CD4-positive, alpha-beta memory T cell (primary cell): ENCODE data around the gene GRIK4. TPM values are rescaled to one million over a fixed set of nuclear protein-coding genes. Genes with fewer than 3 reads are reported as not detected.

ENCODE experiments used
- CTCF ChIA-PET: fragments of 350-600 bp; sonication (Branson Sonifier 250); formaldehyde crosslinking; loops from one replicate; lab custom pipeline; 2021; ENCODE audit warnings: inconsistent platforms; ENCODE audit not compliant: partially characterized antibody; lab: Charles Lee
- POLR2A ChIA-PET: fragments of 350-600 bp; sonication (Branson Sonifier 250); formaldehyde crosslinking; loops from one replicate; lab custom pipeline; 2021; ENCODE audit not compliant: partially characterized antibody; lab: Charles Lee
- DNase-seq, 5 donors: peaks; one replicate each; pipeline versions ENCODE4 v3.0.0 to v3.0.0-alpha.2; 2020 to 2022; ENCODE audit warnings: mixed read lengths in 1 of 5
- H3K27ac ChIP-seq: one replicate; pipeline ENCODE4 v1.7.0; 2013; ENCODE audit warnings: low read depth, low read length
- H3K27me3 ChIP-seq: 2 replicates; pipeline ENCODE4 v1.7.0; 2013; ENCODE audit warnings: mild to moderate bottlenecking, low read length, moderate library complexity; ENCODE audit not compliant: insufficient read depth
- H3K36me3 ChIP-seq: 2 replicates; pipeline ENCODE4 v1.7.0; 2013; ENCODE audit warnings: mild to moderate bottlenecking, low read length, moderate library complexity; ENCODE audit not compliant: insufficient read depth
- H3K4me1 ChIP-seq: 2 replicates; pipeline ENCODE4 v1.7.0; 2013; ENCODE audit warnings: mild to moderate bottlenecking, low read length, moderate library complexity; ENCODE audit not compliant: insufficient read depth
- H3K4me3 ChIP-seq, 2 donors: one replicate each; pipeline ENCODE4 v1.7.0; 2013; ENCODE audit warnings: low read length in 2 of 2, mild to moderate bottlenecking in 1 of 2
- H3K9me3 ChIP-seq, 2 donors: one replicate each; pipeline ENCODE4 v1.7.0; 2013; ENCODE audit warnings: low read length in 2 of 2, control low read depth in 1 of 2; ENCODE audit not compliant: control insufficient read depth in 1 of 2
- H3K27ac Mint-ChIP-seq, 7 donors: one replicate each; pipeline ENCODE4 v1.8.0; 2020 to 2021; ENCODE audit warnings: mixed read lengths in 7 of 7, mild to moderate bottlenecking in 6 of 7, inconsistent platforms in 3 of 7, moderate library complexity in 3 of 7
- H3K27me3 Mint-ChIP-seq, 2 donors: one replicate each; pipeline ENCODE4 v1.8.0; 2020 to 2021; ENCODE audit warnings: mixed read lengths in 2 of 2
- H3K36me3 Mint-ChIP-seq, 2 donors: one replicate each; pipeline ENCODE4 v1.8.0; 2020 to 2021; ENCODE audit warnings: mixed read lengths in 2 of 2, inconsistent platforms in 1 of 2, mild to moderate bottlenecking in 1 of 2
- H3K4me1 Mint-ChIP-seq, 4 donors: one replicate each; pipeline ENCODE4 v1.8.0; 2020 to 2021; ENCODE audit warnings: mixed read lengths in 4 of 4, mild to moderate bottlenecking in 1 of 4
- H3K4me3 Mint-ChIP-seq, 8 donors: one replicate each; pipeline ENCODE4 v1.8.0; 2020 to 2021; ENCODE audit warnings: mixed read lengths in 8 of 8, mild to moderate bottlenecking in 7 of 8, moderate library complexity in 6 of 8, inconsistent platforms in 3 of 8
- H3K9me3 Mint-ChIP-seq, 8 donors: one replicate each; pipeline ENCODE4 v1.8.0; 2020 to 2021; ENCODE audit warnings: mixed read lengths in 8 of 8, mild to moderate bottlenecking in 5 of 8, inconsistent platforms in 3 of 8, moderate library complexity in 1 of 8
- intact Hi-C: fragments of 100-400 bp; cut with micrococcal nuclease; formaldehyde crosslinking; loops from one replicate; pipeline ENCODE4 v1.15.1; 2023
- polyA plus RNA-seq, 2 donors: library from polyadenylated mRNA; unstranded; fragments of 300-500 nt; fragmentation: Illumina TruSeq; gene quantifications; one replicate each; pipeline ENCODE4 v1.2.3, GENCODE V29; 2021
- total RNA-seq, 2 experiments: library from RNA; stranded (reverse); gene quantifications; one replicate each; pipeline ENCODE4 v1.2.3, GENCODE V29; 2021

The GRIK4 gene
- total and polyA plus RNA-seq, 4 experiments from 2014 or later, result 0.06 TPM; not detected in 3

DNA sequence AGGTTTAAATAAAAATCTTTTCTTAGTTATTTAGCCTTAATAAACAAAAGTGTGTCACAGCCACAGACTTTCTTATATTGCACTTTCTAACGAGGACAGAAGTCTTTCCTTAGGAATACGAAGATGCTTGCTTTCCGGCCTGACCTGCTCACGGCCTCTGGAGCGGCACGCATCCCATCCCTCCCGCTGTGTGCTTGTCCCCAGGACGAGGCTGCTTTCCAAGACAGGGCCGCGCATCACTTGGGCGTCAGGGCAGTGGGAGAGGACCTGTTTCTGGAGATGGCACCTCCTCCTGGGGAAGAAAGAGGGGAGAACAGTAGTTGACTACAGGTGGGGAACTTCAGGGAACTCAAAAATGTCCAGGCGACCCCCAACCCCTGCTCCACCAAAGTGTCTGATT lies 26.4 kb downstream of the GRIK4 start:
- no peak overlapping the region for H3K27ac ChIP-seq
- no peaks in the 10 kb centered on the region for H3K4me1 Mint-ChIP-seq
- H3K36me3 Mint-ChIP-seq, result no peaks in the 10 kb centered on the region
- H3K9me3 ChIP-seq, result no peaks in the 10 kb centered on the region
- ChIA-PET CTCF (no interaction called here), POLR2A (no interaction called here)
- no peak overlapping the region for H3K27ac Mint-ChIP-seq
- no peaks in the 10 kb centered on the region for H3K4me1 ChIP-seq
- peaks cover 0 to 3% (median 0%) of the 10 kb centered on the region in 8 donors for H3K9me3 Mint-ChIP-seq
- no peak overlapping the region for H3K4me3 Mint-ChIP-seq
- intact Hi-C loops, result no loop called here
- no peak for DNase-seq
- H3K36me3 ChIP-seq, result no peaks in the 10 kb centered on the region
- H3K4me3 ChIP-seq, result no peak overlapping the region
- H3K27me3 ChIP-seq, result no peaks in the 10 kb centered on the region
- peaks cover 9 to 13% of the 10 kb centered on the region in 2 donors for H3K27me3 Mint-ChIP-seq

DNA sequence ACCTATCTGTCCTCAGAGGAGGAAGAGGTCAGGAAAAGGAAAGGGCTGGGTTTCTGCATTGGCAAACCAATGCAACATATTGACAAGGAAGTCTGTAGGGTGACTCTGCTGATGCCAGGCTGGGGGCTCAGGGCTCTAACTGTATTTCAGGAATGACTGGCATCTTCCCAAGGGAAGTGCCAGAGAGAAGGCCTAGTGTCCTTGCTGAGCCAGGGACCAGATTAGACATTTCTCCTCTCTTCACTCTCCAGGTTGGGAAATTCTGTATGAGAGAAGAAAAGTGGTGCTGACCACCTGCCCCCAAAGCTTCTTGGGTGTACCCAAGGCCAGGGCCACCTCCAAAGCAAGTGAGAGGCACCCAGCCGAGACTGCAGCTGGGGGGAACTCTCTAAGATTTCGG lies 27.2 kb downstream of the GRIK4 start:
- Mint-ChIP-seq H3K27me3 (peaks cover 9 to 13% of the 10 kb centered on the region in 2 donors), H3K4me1 (no peaks in the 10 kb centered on the region), H3K27ac (no peak overlapping the region), H3K4me3 (no peak overlapping the region), H3K9me3 (peaks cover 0 to 3% (median 0%) of the 10 kb centered on the region in 8 donors), H3K36me3 (no peaks in the 10 kb centered on the region)
- Histone ChIP-seq H3K27ac (no peak overlapping the region), H3K36me3 (no peaks in the 10 kb centered on the region), H3K4me1 (no peaks in the 10 kb centered on the region), H3K4me3 (no peak overlapping the region), H3K27me3 (no peaks in the 10 kb centered on the region), H3K9me3 (no peaks in the 10 kb centered on the region)
- CTCF ChIA-PET, result no interaction called here
- intact Hi-C loops, result no loop called here
- no peak for DNase-seq
- POLR2A ChIA-PET, result no interaction called here

DNA sequence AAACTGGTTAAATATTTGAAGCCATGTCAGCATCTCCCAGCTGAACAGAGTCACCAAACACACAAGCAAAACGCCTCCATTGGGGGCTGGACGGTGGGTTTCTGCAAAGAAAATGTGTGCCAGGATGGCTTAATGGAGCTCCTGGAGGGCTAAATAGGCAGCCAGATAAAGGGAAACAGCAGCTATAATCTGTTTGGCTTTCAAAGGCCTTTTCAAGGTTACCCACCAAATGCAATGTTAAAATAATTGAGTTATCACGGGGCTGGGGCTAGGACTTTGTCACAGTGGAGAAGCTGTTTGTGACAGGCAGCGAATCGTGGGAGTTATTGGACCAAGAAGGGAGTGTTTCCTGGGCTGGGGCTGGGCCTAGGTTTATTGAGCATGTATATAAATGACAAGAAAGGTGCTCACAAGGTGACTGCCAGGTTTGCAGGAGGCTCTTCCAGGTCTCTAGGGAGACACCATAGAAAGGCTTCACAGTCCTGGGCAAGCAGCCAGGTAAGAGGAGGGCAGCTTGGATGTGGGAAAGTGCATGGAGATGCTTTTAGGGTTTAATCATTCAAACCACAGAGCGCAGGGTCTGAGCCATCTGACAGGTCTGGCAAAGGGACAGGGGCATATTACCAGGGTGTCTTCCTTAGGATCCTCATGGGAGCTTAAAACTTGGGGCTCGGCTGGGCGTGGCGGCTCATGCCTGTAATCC lies 28.3 kb downstream of the GRIK4 start:
- peaks cover 4 to 9% of the 10 kb centered on the region in 2 donors for H3K27me3 Mint-ChIP-seq
- DNase-seq, result no peak
- H3K4me3 ChIP-seq, result no peak overlapping the region
- no peaks in the 10 kb centered on the region for H3K36me3 ChIP-seq
- ChIA-PET POLR2A (no interaction called here), CTCF (no interaction called here)
- no peaks in the 10 kb centered on the region for H3K4me1 Mint-ChIP-seq
- intact Hi-C loops, result no loop called here
- no peaks in the 10 kb centered on the region for H3K9me3 ChIP-seq
- H3K4me3 Mint-ChIP-seq, result no peak overlapping the region
- H3K9me3 Mint-ChIP-seq, result peaks cover 0 to 3% (median 0%) of the 10 kb centered on the region in 8 donors
- no peak overlapping the region for H3K27ac ChIP-seq
- H3K36me3 Mint-ChIP-seq, result no peaks in the 10 kb centered on the region
- H3K27ac Mint-ChIP-seq, result no peak overlapping the region
- H3K27me3 ChIP-seq, result no peaks in the 10 kb centered on the region
- no peaks in the 10 kb centered on the region for H3K4me1 ChIP-seq

DNA sequence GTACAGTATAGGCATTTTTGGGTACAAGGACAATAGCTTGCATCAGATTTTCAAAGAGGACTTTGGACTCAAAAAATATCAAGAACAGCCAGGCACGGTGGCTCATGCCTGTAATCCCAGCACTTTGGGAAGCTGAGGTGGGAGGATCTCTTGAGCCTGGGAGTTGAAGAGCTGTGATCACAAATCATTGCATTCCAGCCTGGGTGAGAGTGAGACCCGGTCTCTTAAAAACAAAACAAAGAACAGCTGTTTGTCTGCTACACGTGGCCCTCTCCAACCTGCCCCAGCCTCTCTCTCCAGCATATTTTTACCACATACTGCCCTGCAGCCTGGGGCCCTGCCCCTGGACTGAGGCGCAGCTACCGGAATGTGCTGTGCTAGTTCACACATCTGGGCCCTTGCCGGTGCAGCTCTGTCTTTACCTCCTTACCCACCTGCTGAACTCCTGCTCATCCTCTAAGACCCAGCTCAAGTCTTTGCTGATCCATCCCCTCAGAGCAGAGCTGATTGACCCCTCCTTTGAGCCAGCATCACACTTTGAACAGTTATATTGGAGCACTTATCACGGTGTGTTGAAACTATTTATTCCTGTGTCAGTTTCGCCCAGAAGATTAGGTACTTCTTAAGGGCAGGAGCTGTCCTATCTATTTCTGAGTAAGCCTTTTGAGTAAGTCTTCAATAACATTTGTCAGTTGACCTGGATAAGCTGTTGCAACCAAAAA lies 29.4 kb downstream of the GRIK4 start:
- no peaks in the 10 kb centered on the region for H3K27me3 ChIP-seq
- Mint-ChIP-seq H3K36me3 (no peaks in the 10 kb centered on the region), H3K4me3 (no peak overlapping the region), H3K27ac (no peak overlapping the region), H3K4me1 (peaks cover 0 to 1% (median 0%) of the 10 kb centered on the region in 4 donors), H3K9me3 (peaks cover 0 to 3% (median 0%) of the 10 kb centered on the region in 8 donors), H3K27me3 (peaks cover 4 to 9% of the 10 kb centered on the region in 2 donors)
- no peak overlapping the region for H3K4me3 ChIP-seq
- POLR2A ChIA-PET, result no interaction called here
- no peak overlapping the region for H3K27ac ChIP-seq
- intact Hi-C loops, result no loop called here
- no peaks in the 10 kb centered on the region for H3K36me3 ChIP-seq
- H3K4me1 ChIP-seq, result no peaks in the 10 kb centered on the region
- no peak for DNase-seq
- no peaks in the 10 kb centered on the region for H3K9me3 ChIP-seq
- CTCF ChIA-PET, result no interaction called here

DNA sequence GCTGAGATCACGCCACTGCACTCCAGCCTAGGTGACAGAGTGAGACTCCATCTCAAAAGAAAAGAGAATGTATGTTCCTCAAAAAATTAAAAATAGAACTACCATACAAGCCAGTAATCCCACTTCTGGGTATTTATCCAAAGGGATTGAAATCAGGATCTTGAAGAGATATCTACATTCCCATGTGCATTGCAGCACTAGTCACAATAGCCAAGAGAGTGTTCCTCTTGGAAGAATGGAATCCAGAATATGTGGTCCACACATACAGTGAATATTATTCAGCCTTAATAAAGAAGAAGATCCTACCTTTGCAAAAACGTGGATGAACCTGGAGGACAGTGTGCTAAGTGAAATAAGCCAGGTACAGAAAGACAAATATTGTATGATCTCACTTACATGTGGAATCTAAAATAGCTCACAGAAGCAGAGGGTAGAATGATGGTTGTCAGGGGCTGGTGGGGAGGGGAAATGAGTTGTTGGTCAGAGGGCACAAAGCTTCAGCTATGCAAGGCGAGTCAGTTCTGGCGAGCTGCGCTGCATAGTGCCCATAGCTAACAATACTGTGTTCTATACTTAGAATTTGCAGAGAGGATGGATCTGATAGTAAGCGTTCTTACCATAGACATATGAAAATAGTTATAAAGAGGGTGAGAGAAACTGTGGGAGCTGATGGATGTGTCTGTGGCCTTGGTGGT lies 32.1 kb downstream of the GRIK4 start:
- CTCF ChIA-PET, result interaction anchor here (1.4 kb wide), 1 partner anchor 25 kb away, joined by 3 read pairs; no protein-coding TSS in a partner anchor

DNA sequence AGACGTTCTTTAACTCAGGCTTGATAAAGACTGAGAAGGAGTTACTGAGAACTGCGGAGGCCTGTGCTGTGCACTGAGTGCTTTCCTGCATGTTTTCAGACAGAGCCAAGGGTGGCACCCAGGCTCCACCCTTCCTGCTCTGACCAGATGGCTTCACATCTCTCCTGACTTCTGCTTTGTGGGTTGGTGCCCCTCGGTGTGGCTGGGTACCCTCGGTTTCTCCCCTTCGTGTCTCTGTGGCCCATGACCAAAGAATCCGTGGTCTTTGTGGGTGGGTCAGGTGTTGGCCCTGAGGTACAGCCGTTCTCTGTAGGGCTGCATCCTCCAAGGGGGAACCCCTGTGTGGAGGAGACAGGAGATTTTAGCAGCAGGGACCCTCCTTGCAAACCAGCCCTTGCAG lies 34.3 kb downstream of the GRIK4 start:
- no peak overlapping the region for H3K27ac ChIP-seq
- no peaks in the 10 kb centered on the region for H3K9me3 ChIP-seq
- H3K4me1 ChIP-seq, result no peaks in the 10 kb centered on the region
- H3K36me3 ChIP-seq, result no peaks in the 10 kb centered on the region
- H3K27me3 ChIP-seq, result no peaks in the 10 kb centered on the region
- Mint-ChIP-seq H3K36me3 (no peaks in the 10 kb centered on the region), H3K4me1 (peaks cover 0 to 3% (median 0%) of the 10 kb centered on the region in 4 donors), H3K4me3 (no peak overlapping the region), H3K27me3 (peaks cover 8 to 28% of the 10 kb centered on the region in 2 donors), H3K27ac (no peak overlapping the region), H3K9me3 (no peaks in the 10 kb centered on the region)
- intact Hi-C loops, result no loop called here
- DNase-seq, result no peak
- CTCF ChIA-PET, result no interaction called here
- POLR2A ChIA-PET, result no interaction called here
- H3K4me3 ChIP-seq, result no peak overlapping the region

More for the DNA sequence above, 32.1 kb downstream of the GRIK4 start:
- no peak overlapping the region for H3K27ac Mint-ChIP-seq
- intact Hi-C loops, result no loop called here
- DNase-seq, result no peak
- Histone ChIP-seq H3K4me1 (no peaks in the 10 kb centered on the region), H3K27me3 (no peaks in the 10 kb centered on the region), H3K27ac (no peak overlapping the region), H3K9me3 (no peaks in the 10 kb centered on the region), H3K36me3 (no peaks in the 10 kb centered on the region), H3K4me3 (no peak overlapping the region)
- POLR2A ChIA-PET, result no interaction called here
- H3K4me1 Mint-ChIP-seq, result peaks cover 0 to 3% (median 0%) of the 10 kb centered on the region in 4 donors
- no peak overlapping the region for H3K4me3 Mint-ChIP-seq
- no peaks in the 10 kb centered on the region for H3K36me3 Mint-ChIP-seq
- peaks cover 0 to 3% (median 0%) of the 10 kb centered on the region in 8 donors for H3K9me3 Mint-ChIP-seq
- peaks cover 6 to 18% of the 10 kb centered on the region in 2 donors for H3K27me3 Mint-ChIP-seq
